ENCODE measurements around the gene GOLGA8Q. TPM values are rescaled to one million over a fixed set of nuclear protein-coding genes. Genes with fewer than 3 reads are reported as not detected.
"Not testable (repeated sequence)": the region's sequence is repeated elsewhere in the genome, so short reads cannot be mapped to it uniquely, and the experiment has no call there.

The GOLGA8Q gene
- 0.14 TPM for polyA plus RNA-seq (2013, experiment 1 of 2)
- 0.10 TPM for polyA plus RNA-seq (2013, experiment 2 of 2)

- H2AFZ ChIP-seq (ENCODE audit: low read length); H2BK15ac ChIP-seq (ENCODE audit: low read length); H3K9ac ChIP-seq (ENCODE audit: low read depth, low read length, poor library complexity); H3K27me3 ChIP-seq (ENCODE audit: control insufficient read depth in 3 of 3, insufficient read depth in 3 of 3, low read depth in 1 of 3, low read length in 3 of 3); H2AK5ac ChIP-seq (ENCODE audit: low read depth, low read length); H3K23ac ChIP-seq (ENCODE audit: low read depth, low read length, poor library complexity); H3K4me2 ChIP-seq (ENCODE audit: insufficient read depth, low read length, poor library complexity, severe bottlenecking); H2BK5ac ChIP-seq (ENCODE audit: low read length); H2BK120ac ChIP-seq (ENCODE audit: low read depth, low read length); H3K36me3 ChIP-seq (replicated peaks in 1 of 2; ENCODE audit: control insufficient read depth in 2 of 2, insufficient read depth in 2 of 2, low read length in 2 of 2); H3K27ac ChIP-seq (replicated peaks; ENCODE audit: low read length); H3K14ac ChIP-seq (ENCODE audit: low read length); H3K4me1 ChIP-seq (ENCODE audit: control insufficient read depth in 2 of 2, insufficient read depth in 1 of 2, low read depth in 1 of 2, low read length in 2 of 2); H4K91ac ChIP-seq (ENCODE audit: low read depth, low read length, poor library complexity); H3K4me3 ChIP-seq (ENCODE audit: low read length in 2 of 2); H4K8ac ChIP-seq (ENCODE audit: low read depth, low read length); H3K18ac ChIP-seq (ENCODE audit: low read length); H3K9me3 ChIP-seq (replicated peaks in 1 of 2; ENCODE audit: control insufficient read depth in 2 of 2, insufficient read depth in 1 of 2, low read depth in 1 of 2, low read length in 2 of 2); DNase-seq (ENCODE audit: low spot score); H3K4ac ChIP-seq (ENCODE audit: low read length); H3K79me1 ChIP-seq (ENCODE audit: low read depth, low read length); H2BK12ac ChIP-seq (ENCODE audit: low read length): not testable (repeated sequence)
- no CpG with 5 or more reads among the region's 9 CpGs for WGBS, 2 donors (ENCODE audit: extremely low coverage in 2 of 2, insufficient read length in 2 of 2, insufficient replicate concordance in 1 of 2)
Measured at GRCh38 chr15:30551750-30552149, at the start of gene GOLGA8Q. GOLGA8Q (plus strand) TSS chr15:30552050; CDS start chr15:30552078, 28 bp downstream.

- H3K4me1 ChIP-seq (ENCODE audit: control insufficient read depth in 2 of 2, insufficient read depth in 1 of 2, low read depth in 1 of 2, low read length in 2 of 2); H3K79me1 ChIP-seq (ENCODE audit: low read depth, low read length); H2AFZ ChIP-seq (ENCODE audit: low read length); H2BK5ac ChIP-seq (ENCODE audit: low read length); H4K8ac ChIP-seq (ENCODE audit: low read depth, low read length); H2BK120ac ChIP-seq (ENCODE audit: low read depth, low read length); H2AK5ac ChIP-seq (ENCODE audit: low read depth, low read length); H3K4me2 ChIP-seq (ENCODE audit: insufficient read depth, low read length, poor library complexity, severe bottlenecking); H3K27me3 ChIP-seq (ENCODE audit: control insufficient read depth in 3 of 3, insufficient read depth in 3 of 3, low read depth in 1 of 3, low read length in 3 of 3); H4K91ac ChIP-seq (ENCODE audit: low read depth, low read length, poor library complexity); H3K4ac ChIP-seq (ENCODE audit: low read length); H2BK12ac ChIP-seq (ENCODE audit: low read length); H3K9me3 ChIP-seq (replicated peaks in 1 of 2; ENCODE audit: control insufficient read depth in 2 of 2, insufficient read depth in 1 of 2, low read depth in 1 of 2, low read length in 2 of 2); H3K14ac ChIP-seq (ENCODE audit: low read length); H2BK15ac ChIP-seq (ENCODE audit: low read length); H3K27ac ChIP-seq (replicated peaks; ENCODE audit: low read length); H3K23ac ChIP-seq (ENCODE audit: low read depth, low read length, poor library complexity); H3K36me3 ChIP-seq (replicated peaks in 1 of 2; ENCODE audit: control insufficient read depth in 2 of 2, insufficient read depth in 2 of 2, low read length in 2 of 2); DNase-seq (ENCODE audit: low spot score); H3K4me3 ChIP-seq (ENCODE audit: low read length in 2 of 2); H3K9ac ChIP-seq (ENCODE audit: low read depth, low read length, poor library complexity); H3K18ac ChIP-seq (ENCODE audit: low read length): not testable (repeated sequence)
- no CpG with 5 or more reads among the region's 11 CpGs for WGBS, 2 donors (ENCODE audit: extremely low coverage in 2 of 2, insufficient read length in 2 of 2, insufficient replicate concordance in 1 of 2)
Measured at GRCh38 chr15:30502904-30503781, 48.7 kb upstream of the GOLGA8Q start.

GRCh38 chr15:30504162-30504843, 47.5 kb upstream of the GOLGA8Q start:
- H2AK5ac ChIP-seq (ENCODE audit: low read depth, low read length) = not testable (repeated sequence)
- no CpG with 5 or more reads among the region's 5 CpGs for WGBS, 2 donors (ENCODE audit: extremely low coverage in 2 of 2, insufficient read length in 2 of 2, insufficient replicate concordance in 1 of 2)

GRCh38 chr15:30514545-30514944, 37.3 kb upstream of the GOLGA8Q start:
- not testable (repeated sequence) for H2AK5ac ChIP-seq (ENCODE audit: low read depth, low read length); H3K14ac ChIP-seq (ENCODE audit: low read length); H3K18ac ChIP-seq (ENCODE audit: low read length); H2BK5ac ChIP-seq (ENCODE audit: low read length); H3K4me3 ChIP-seq (ENCODE audit: low read length in 2 of 2); H3K23ac ChIP-seq (ENCODE audit: low read depth, low read length, poor library complexity); H3K9me3 ChIP-seq (replicated peaks in 1 of 2; ENCODE audit: control insufficient read depth in 2 of 2, insufficient read depth in 1 of 2, low read depth in 1 of 2, low read length in 2 of 2); H3K27me3 ChIP-seq (ENCODE audit: control insufficient read depth in 3 of 3, insufficient read depth in 3 of 3, low read depth in 1 of 3, low read length in 3 of 3); H2AFZ ChIP-seq (ENCODE audit: low read length); H3K36me3 ChIP-seq (replicated peaks in 1 of 2; ENCODE audit: control insufficient read depth in 2 of 2, insufficient read depth in 2 of 2, low read length in 2 of 2); H3K4me2 ChIP-seq (ENCODE audit: insufficient read depth, low read length, poor library complexity, severe bottlenecking); DNase-seq (ENCODE audit: low spot score); H3K4me1 ChIP-seq (ENCODE audit: control insufficient read depth in 2 of 2, insufficient read depth in 1 of 2, low read depth in 1 of 2, low read length in 2 of 2); H3K27ac ChIP-seq (replicated peaks; ENCODE audit: low read length); H2BK12ac ChIP-seq (ENCODE audit: low read length); H3K9ac ChIP-seq (ENCODE audit: low read depth, low read length, poor library complexity); H2BK120ac ChIP-seq (ENCODE audit: low read depth, low read length); H4K8ac ChIP-seq (ENCODE audit: low read depth, low read length); H3K4ac ChIP-seq (ENCODE audit: low read length); H2BK15ac ChIP-seq (ENCODE audit: low read length); H4K91ac ChIP-seq (ENCODE audit: low read depth, low read length, poor library complexity); H3K79me1 ChIP-seq (ENCODE audit: low read depth, low read length)
- no CpG with 5 or more reads among the region's 4 CpGs for WGBS, 2 donors (ENCODE audit: extremely low coverage in 2 of 2, insufficient read length in 2 of 2, insufficient replicate concordance in 1 of 2)

More at GRCh38 chr15:30504162-30504843, 47.5 kb upstream of the GOLGA8Q start:
- H4K8ac ChIP-seq (ENCODE audit: low read depth, low read length); DNase-seq (ENCODE audit: low spot score); H3K4me1 ChIP-seq (ENCODE audit: control insufficient read depth in 2 of 2, insufficient read depth in 1 of 2, low read depth in 1 of 2, low read length in 2 of 2); H3K23ac ChIP-seq (ENCODE audit: low read depth, low read length, poor library complexity); H3K14ac ChIP-seq (ENCODE audit: low read length); H3K9me3 ChIP-seq (replicated peaks in 1 of 2; ENCODE audit: control insufficient read depth in 2 of 2, insufficient read depth in 1 of 2, low read depth in 1 of 2, low read length in 2 of 2); H3K79me1 ChIP-seq (ENCODE audit: low read depth, low read length); H2BK15ac ChIP-seq (ENCODE audit: low read length); H3K4ac ChIP-seq (ENCODE audit: low read length); H3K27me3 ChIP-seq (ENCODE audit: control insufficient read depth in 3 of 3, insufficient read depth in 3 of 3, low read depth in 1 of 3, low read length in 3 of 3); H2BK12ac ChIP-seq (ENCODE audit: low read length); H2BK5ac ChIP-seq (ENCODE audit: low read length); H3K27ac ChIP-seq (replicated peaks; ENCODE audit: low read length); H3K18ac ChIP-seq (ENCODE audit: low read length); H2AFZ ChIP-seq (ENCODE audit: low read length); H3K4me2 ChIP-seq (ENCODE audit: insufficient read depth, low read length, poor library complexity, severe bottlenecking); H3K4me3 ChIP-seq (ENCODE audit: low read length in 2 of 2); H3K36me3 ChIP-seq (replicated peaks in 1 of 2; ENCODE audit: control insufficient read depth in 2 of 2, insufficient read depth in 2 of 2, low read length in 2 of 2); H2BK120ac ChIP-seq (ENCODE audit: low read depth, low read length); H3K9ac ChIP-seq (ENCODE audit: low read depth, low read length, poor library complexity); H4K91ac ChIP-seq (ENCODE audit: low read depth, low read length, poor library complexity): not testable (repeated sequence)
